C4-2B (cell line): Measurements from ENCODE around the gene CROCC.

Experiments
- H3K27ac ChIP-seq: fragments of 450-650 bp; 2 replicates; pipeline ENCODE4 v1.5.1; 2017
- ZFX ChIP-seq: fragments of 450-650 bp; IDR thresholded peaks from 2 replicates; pipeline ENCODE4 v1.6.1; 2017
- TF ChIP-seq, protein P1 (sequence below): fragments of 450-650 bp; conservative IDR thresholded peaks from 2 replicates; pipeline ENCODE4 v1.5.1; 2017; ENCODE audit warnings: mild to moderate bottlenecking

The CROCC gene

DNA sequence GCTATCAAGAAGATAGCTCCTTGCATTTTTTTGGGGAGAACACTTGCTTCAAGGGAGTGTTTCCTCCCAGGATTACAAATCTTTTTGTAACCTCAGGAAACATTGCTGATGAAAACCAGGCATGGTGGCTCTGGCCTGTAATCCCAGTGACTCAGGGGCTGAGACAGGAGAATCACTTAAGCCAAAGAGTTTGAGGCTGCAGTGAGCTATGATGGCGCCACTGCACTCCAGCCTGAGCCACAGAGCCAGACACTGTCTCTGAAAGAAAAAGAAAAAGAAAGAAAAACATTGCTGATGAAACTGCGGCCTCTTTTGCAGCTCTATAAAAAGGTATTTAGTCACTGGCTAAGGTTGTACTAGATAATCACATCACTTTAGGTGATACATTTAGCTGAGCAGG is 18.7 kb upstream of the CROCC start:
- TF ChIP-seq, protein P1, sequence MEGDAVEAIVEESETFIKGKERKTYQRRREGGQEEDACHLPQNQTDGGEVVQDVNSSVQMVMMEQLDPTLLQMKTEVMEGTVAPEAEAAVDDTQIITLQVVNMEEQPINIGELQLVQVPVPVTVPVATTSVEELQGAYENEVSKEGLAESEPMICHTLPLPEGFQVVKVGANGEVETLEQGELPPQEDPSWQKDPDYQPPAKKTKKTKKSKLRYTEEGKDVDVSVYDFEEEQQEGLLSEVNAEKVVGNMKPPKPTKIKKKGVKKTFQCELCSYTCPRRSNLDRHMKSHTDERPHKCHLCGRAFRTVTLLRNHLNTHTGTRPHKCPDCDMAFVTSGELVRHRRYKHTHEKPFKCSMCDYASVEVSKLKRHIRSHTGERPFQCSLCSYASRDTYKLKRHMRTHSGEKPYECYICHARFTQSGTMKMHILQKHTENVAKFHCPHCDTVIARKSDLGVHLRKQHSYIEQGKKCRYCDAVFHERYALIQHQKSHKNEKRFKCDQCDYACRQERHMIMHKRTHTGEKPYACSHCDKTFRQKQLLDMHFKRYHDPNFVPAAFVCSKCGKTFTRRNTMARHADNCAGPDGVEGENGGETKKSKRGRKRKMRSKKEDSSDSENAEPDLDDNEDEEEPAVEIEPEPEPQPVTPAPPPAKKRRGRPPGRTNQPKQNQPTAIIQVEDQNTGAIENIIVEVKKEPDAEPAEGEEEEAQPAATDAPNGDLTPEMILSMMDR: no peak
- TF ChIP-seq ZFX: no peak
- no peak overlapping the region for H3K27ac ChIP-seq

GRCh38 chr1:16903458-16903796 is 18.3 kb upstream of the CROCC start:
- TF ChIP-seq ZFX: no peak
- TF ChIP-seq, protein P1: no peak
- H3K27ac ChIP-seq: peak overlapping the region; percentile 97

- TF ChIP-seq, protein P1: no peak
- no peak for TF ChIP-seq ZFX
These were observed 17.1 kb upstream of the CROCC start for GRCh38 chr1:16904560-16905109.

GRCh38 chr1:16905110-16905867 is 16.4 kb upstream of the CROCC start:
- TF ChIP-seq ZFX: no peak
- TF ChIP-seq, protein P1: no peak
- H3K27ac ChIP-seq: peak overlapping the region; percentile 97

More at GRCh38 chr1:16904560-16905109, 17.1 kb upstream of the CROCC start:
- H3K27ac ChIP-seq: peak overlapping the region; percentile 97

DNA sequence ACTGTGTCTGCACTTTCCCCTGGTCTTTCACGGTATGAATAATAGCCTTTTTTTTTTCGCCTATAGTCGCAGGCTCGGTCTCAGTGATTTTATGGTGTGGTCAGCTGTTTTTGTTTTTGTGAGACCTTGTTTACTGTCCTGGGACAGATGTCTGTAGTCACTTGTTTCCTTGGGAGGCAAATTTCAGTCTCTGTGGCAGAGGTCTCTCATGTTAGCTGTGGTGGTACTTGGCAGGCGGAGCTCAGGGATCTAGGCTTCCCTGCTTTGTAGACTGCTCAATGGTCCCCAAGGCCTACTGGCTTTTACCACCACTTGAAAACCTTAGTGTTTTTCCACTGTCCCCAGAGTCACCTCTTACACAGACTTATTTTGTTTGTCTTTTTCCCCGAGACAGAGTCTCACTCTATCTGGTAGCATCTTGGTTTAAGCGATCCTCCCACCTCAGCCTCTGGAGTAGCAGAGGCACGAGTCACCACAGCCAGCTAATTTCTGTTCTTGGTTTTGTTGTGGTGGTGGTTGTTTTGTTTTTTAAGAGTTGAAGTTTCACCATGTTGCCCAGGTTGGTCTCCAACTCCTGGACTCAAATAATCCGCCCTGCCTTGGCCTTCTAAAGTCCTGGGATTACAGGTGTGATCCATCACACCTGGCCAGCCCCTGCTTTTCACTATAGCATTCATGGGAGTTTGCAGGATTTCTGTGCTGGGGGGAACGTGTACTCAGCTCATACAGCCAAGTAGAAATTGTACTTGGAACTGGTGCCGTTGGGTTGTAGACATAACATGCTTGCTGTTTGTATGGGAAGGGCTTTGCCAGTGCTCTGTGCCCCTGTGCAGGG is 15.6 kb upstream of the CROCC start:
- TF ChIP-seq, protein P1: no peak
- no peak for TF ChIP-seq ZFX
- peak overlapping the region; percentile 97 for H3K27ac ChIP-seq

DNA sequence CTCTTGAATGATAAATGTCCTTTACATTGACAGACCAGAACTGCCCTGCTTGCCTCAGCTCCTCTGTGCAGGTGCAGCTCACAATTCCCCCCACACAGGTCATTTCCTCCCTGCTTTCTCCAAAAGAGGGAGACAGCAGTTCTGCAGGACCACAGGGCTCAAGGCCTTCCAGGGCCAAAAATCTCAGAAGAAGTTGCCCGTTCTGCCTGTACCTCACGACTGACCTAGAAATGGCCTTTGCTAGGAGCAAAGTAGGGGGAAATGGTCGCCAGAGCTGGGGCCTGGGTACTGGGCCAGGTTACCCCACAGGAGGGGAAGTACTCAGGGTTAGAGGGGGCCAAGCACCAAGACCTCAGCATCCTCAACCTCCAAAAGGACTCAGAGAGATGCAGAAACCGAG is 14.9 kb upstream of the CROCC start:
- peak overlapping the region; percentile 97 for H3K27ac ChIP-seq
- TF ChIP-seq, protein P1: no peak
- TF ChIP-seq ZFX: no peak
